Measurements from ENCODE around the gene MAP4K4. TPM values are rescaled to one million over a fixed set of nuclear protein-coding genes. Genes with fewer than 3 reads are reported as not detected.
"Not testable (repeated sequence)": the region's sequence is repeated elsewhere in the genome, so short reads cannot be mapped to it uniquely, and the experiment has no call there.

The MAP4K4 gene
- polyA plus RNA-seq, 1 experiment, result 53.5 TPM

DNA sequence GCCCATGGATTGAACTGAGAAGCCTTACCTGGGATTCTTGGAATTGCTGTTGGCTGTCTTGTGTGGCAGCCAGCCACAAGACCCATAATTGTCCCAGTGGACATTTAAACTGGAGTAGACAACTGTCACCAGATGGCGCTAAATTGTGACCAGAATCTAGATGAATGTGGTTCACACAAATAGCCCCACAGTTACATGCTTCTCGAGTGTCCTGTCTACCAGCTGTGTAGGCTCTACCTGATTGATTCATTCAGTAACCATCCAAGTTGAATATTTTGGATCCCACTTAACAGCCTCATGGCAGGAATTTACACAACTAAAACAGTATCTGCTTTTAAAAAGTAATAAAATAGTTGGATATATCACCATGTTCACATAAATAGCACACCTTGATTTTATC, 73.2 kb downstream of the MAP4K4 start:
- no peaks in the 10 kb centered on the region for H3K27me3 ChIP-seq (ENCODE audit: control insufficient read depth, insufficient read depth, low read length)
- H3K4me3 ChIP-seq (ENCODE audit: low read depth, low read length), result no peak overlapping the region
- H3K36me3 ChIP-seq (ENCODE audit: control insufficient read depth, insufficient read depth, low read length), result no peaks in the 10 kb centered on the region
- no peak for DNase-seq (ENCODE audit: low read depth)
- CTCF ChIA-PET, result interaction anchor here (0.8 to 3.4 kb wide), 11 partner anchors 10 to 88 kb away, joined by 3 to 19 read pairs (median 3); no protein-coding TSS in a partner anchor
- peak; percentile 13; the same call in 1 of the 2 replicates for TF ChIP-seq CTCF (IDR thresholded peaks at IDR 0.05; ENCODE audit: insufficient read depth, low read depth, low read length)
- POLR2A ChIA-PET, result no interaction called here

GRCh38 chr2:101771227-101771902, 73.9 kb downstream of the MAP4K4 start:
- Histone ChIP-seq H3K27me3 (ENCODE audit: control insufficient read depth, insufficient read depth, low read length) (no peaks in the 10 kb centered on the region), H3K36me3 (ENCODE audit: control insufficient read depth, insufficient read depth, low read length) (no peaks in the 10 kb centered on the region), H3K4me3 (ENCODE audit: low read depth, low read length) (no peak overlapping the region)
- TF ChIP-seq CTCF (IDR thresholded peaks at IDR 0.05; ENCODE audit: insufficient read depth, low read depth, low read length), result no peak
- CTCF ChIA-PET, result interaction anchor here (0.8 to 3.4 kb wide), 9 partner anchors 10 to 87 kb away, joined by 3 to 19 read pairs (median 4); no protein-coding TSS in a partner anchor
- no peak for DNase-seq (ENCODE audit: low read depth)
- POLR2A ChIA-PET, result no interaction called here

DNA sequence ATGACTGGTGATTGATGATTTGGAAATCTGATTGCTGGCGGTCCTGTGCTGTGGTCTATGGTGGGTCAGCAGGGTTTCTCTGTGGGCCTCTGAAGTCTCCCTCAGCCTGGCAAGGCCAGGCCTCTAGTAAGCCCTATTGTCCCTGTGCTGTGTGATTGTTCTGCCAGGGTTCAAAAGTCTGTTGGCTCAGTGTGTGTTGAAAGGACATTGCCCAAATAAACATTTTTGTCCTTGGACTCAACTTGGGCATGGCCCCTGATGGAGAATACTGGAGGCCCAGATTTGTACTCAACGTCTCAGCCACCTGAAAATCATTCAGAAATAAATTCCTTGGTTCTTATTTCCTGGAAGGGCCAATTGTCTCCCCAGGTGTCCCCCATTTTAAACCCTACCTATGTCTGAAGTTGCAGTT, 74.4 kb downstream of the MAP4K4 start:
- Histone ChIP-seq H3K4me3 (ENCODE audit: low read depth, low read length) (no peak overlapping the region), H3K27me3 (ENCODE audit: control insufficient read depth, insufficient read depth, low read length) (no peaks in the 10 kb centered on the region), H3K36me3 (ENCODE audit: control insufficient read depth, insufficient read depth, low read length) (no peaks in the 10 kb centered on the region)
- no peak for DNase-seq (ENCODE audit: low read depth)
- TF ChIP-seq CTCF (IDR thresholded peaks at IDR 0.05; ENCODE audit: insufficient read depth, low read depth, low read length), result no peak
- POLR2A ChIA-PET, result no interaction called here
- CTCF ChIA-PET, result interaction anchor here (1.5 to 3.4 kb wide), 6 partner anchors 10 to 63 kb away, joined by 3 to 19 read pairs (median 6); no protein-coding TSS in a partner anchor

DNA sequence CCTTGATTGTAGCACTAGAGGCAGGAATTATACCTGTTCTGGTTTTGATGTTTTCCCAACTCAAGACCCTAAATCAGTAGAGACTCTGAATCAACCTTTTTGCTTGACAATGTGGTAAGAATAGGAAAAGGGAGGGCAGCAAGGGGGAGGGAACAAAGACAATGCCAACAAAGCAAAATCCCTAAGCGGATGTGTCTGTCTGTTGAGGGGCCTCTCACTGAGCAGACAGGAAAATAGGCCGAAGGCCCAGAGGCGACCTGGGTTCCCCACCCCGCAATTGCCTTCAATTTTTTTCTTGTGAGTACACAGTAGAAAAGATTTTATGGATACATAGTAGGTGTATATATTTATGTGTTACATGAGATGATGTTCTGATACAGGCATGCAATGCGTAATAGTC, 75.6 kb downstream of the MAP4K4 start:
- H3K27me3 ChIP-seq (ENCODE audit: control insufficient read depth, insufficient read depth, low read length), result no peaks in the 10 kb centered on the region
- H3K36me3 ChIP-seq (ENCODE audit: control insufficient read depth, insufficient read depth, low read length), result no peaks in the 10 kb centered on the region
- CTCF ChIA-PET, result no interaction called here
- no peak for TF ChIP-seq CTCF (IDR thresholded peaks at IDR 0.05; ENCODE audit: insufficient read depth, low read depth, low read length)
- no peak overlapping the region for H3K4me3 ChIP-seq (ENCODE audit: low read depth, low read length)
- POLR2A ChIA-PET, result no interaction called here
- DNase-seq (ENCODE audit: low read depth), result no peak

- POLR2A ChIA-PET; H3K36me3 ChIP-seq (ENCODE audit: control insufficient read depth, insufficient read depth, low read length); H3K4me3 ChIP-seq (ENCODE audit: low read depth, low read length); H3K27me3 ChIP-seq (ENCODE audit: control insufficient read depth, insufficient read depth, low read length); DNase-seq (ENCODE audit: low read depth): not testable (repeated sequence)
- CTCF ChIA-PET, result interaction anchor here (0.9 kb wide), 1 partner anchor 10 kb away, joined by 3 read pairs; no protein-coding TSS in a partner anchor
Measured at GRCh38 chr2:101773961-101774360, 76.5 kb downstream of the MAP4K4 start.

All from BJ (cell line).